ENCODE measurements around the gene UBE2M. TPM values are rescaled to one million over a fixed set of nuclear protein-coding genes. Genes with fewer than 3 reads are reported as not detected.
"Not testable (repeated sequence)": the region's sequence is repeated elsewhere in the genome, so short reads cannot be mapped to it uniquely, and the experiment has no call there.

UBE2M gene
- total RNA-seq, 1 donor from 2014 or later = 106 TPM

DNA sequence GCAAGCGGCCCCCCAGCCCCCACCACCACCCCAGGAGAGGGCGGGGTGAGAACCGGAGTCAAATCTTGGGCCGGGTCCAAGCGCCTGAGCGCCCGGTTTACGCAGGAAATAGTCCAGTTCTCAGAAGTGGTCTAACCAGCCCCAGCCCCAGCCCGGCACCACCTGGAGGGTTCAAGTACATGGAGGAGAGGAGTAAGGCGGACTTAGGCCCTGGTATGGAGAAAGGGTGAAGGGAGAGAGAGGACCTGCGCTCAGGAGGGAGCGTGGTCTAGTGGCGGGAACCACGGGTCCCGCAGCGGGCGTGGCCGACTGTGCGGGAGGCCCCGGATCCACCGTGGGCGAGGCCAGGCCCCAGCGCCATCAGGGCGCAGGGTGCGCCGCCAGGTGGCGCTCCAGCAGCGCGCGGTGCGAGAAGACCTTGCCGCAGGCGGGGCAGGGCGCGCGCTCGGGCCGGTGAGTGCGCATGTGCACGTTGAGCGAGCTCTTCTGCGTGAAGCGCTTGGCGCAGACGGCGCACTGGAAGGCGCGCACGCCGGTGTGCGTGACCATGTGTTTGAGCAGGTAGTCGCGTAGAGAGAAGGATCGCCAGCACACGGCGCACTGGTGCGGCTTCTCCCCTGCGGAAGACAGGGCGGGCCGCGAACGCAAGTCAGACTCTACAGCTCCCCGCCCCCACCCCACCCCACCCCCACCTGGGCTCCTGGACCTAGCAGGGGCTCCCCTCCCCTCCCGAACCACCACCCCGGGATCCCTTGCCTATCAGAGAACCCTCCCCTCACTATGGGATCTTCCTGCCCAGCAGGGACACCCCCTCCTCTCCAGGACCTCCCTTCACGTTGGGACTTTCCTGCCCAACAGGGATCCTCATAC is 44.5 kb downstream of the UBE2M start:
- peak; percentile 56 for DNase-seq (ENCODE audit: low read depth, low spot score)

- DNase-seq (ENCODE audit: low read depth, low spot score) = no peak
Observed at GRCh38 chr19:58513213-58513693, 45.2 kb downstream of the UBE2M start.

DNA sequence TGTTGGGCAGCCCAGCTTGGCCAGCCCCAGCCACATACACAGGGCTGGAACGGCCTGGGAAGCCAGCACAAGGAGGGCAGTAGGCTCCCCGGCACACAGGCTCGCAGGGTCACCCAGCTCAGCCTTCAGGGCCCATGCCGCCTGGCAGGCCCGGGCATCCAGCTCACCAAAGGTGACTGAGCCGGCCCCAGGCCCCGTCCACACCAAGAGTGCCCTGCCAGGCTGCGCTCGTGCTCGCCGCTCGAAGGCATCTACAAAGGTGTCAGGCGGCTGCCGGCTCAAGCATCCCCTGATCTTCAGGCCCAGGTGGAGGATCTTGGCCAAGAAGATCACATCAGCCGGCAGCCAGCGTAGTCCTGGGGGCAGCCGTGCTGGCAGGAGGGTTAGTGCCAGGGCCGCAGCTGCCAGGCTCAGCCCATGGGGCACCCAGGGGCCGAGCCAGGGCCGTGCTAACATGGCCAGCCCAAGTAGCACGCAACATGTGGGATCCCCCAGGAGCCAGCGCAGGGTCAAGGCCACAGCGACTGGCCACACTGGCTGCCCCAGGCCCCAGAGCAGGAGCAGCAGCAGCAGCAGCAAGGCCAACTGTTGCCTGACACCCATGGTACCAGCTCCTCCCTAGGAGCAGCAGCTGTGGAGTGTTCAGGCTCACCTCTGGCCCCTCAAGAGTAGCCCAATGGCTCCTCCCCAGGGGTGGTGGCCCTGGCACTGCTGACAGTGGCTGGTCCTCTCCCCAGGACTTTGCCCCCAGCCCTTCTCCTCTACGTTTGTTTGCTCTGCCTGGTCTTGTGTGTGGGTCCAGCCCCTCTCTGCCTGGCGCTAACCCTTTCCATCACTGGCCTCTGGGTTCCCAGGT is 46.8 kb downstream of the UBE2M start, which contains the start of gene SLC27A5:
Gene SLC27A5 (minus strand): TSS at position 640 of the 856 bp plus-strand sequence. CDS start 37 bp downstream, at position 603.
- DNase-seq (ENCODE audit: low read depth, low spot score) = no peak

GRCh38 chr19:58510084-58510862 is 48.1 kb downstream of the UBE2M start:
- no peak for DNase-seq (ENCODE audit: low read depth, low spot score)

GRCh38 chr19:58509731-58510083 is 48.7 kb downstream of the UBE2M start:
- no peak for DNase-seq (ENCODE audit: low read depth, low spot score)

- not testable (repeated sequence) for DNase-seq (ENCODE audit: low read depth, low spot score)
Observed at GRCh38 chr19:58507602-58508223, 50.7 kb downstream of the UBE2M start.

Other genes with a start within 250 kb of the UBE2M start
- gene ZSCAN22, start 231.6 kb downstream of the UBE2M start, total RNA-seq = 1.8 and 3.2 TPM in 2 replicates
- 2.2 and 5.3 TPM in 2 replicates for gene A1BG, start 205.1 kb downstream of the UBE2M start, total RNA-seq
- gene ZNF497, start 195.9 kb downstream of the UBE2M start, total RNA-seq = 0.53 and 0.67 TPM in 2 replicates
- gene ZNF837, start 177.6 kb downstream of the UBE2M start, total RNA-seq = 1.1 and 1.8 TPM in 2 replicates
- gene RPS5, start 171.3 kb downstream of the UBE2M start, total RNA-seq = 2,163 and 2,639 TPM in 2 replicates
- 0.18 TPM in 1 of 2 replicates, not detected in the other for gene RNF225, start 163.0 kb downstream of the UBE2M start, total RNA-seq
- gene ZNF584, start 150.0 kb downstream of the UBE2M start, total RNA-seq = 16.2 and 20.3 TPM in 2 replicates
- 4.7 and 7.5 TPM in 2 replicates for gene ZNF132, start 118.5 kb downstream of the UBE2M start, total RNA-seq
- 10.0 and 11.4 TPM in 2 replicates for gene ZNF324B, start 107.0 kb downstream of the UBE2M start, total RNA-seq
- gene ZNF324, start 91.5 kb downstream of the UBE2M start, total RNA-seq = 12.6 and 12.7 TPM in 2 replicates
- gene ZNF446, start 82.3 kb downstream of the UBE2M start, total RNA-seq = 4.9 and 5.4 TPM in 2 replicates
- 6.3 and 14.8 TPM in 2 replicates for gene SLC27A5, start 46.6 kb downstream of the UBE2M start, total RNA-seq
- gene ZBTB45, start 38.8 kb downstream of the UBE2M start, total RNA-seq = 6.0 and 6.5 TPM in 2 replicates
- gene TRIM28, start 14.5 kb downstream of the UBE2M start, total RNA-seq = 526 and 542 TPM in 2 replicates
- 114 and 145 TPM in 2 replicates for gene CHMP2A, start 3.5 kb downstream of the UBE2M start, total RNA-seq
- 9.0 and 10.6 TPM in 2 replicates for gene MZF1, start 14.7 kb upstream of the UBE2M start, total RNA-seq